ENCODE results near the gene NTSR1. TPM values are rescaled to one million over a fixed set of nuclear protein-coding genes. Genes with fewer than 3 reads are reported as not detected.

Gene NTSR1
- total RNA-seq, 1 experiment from 2014 or later = 7.8 TPM

DNA sequence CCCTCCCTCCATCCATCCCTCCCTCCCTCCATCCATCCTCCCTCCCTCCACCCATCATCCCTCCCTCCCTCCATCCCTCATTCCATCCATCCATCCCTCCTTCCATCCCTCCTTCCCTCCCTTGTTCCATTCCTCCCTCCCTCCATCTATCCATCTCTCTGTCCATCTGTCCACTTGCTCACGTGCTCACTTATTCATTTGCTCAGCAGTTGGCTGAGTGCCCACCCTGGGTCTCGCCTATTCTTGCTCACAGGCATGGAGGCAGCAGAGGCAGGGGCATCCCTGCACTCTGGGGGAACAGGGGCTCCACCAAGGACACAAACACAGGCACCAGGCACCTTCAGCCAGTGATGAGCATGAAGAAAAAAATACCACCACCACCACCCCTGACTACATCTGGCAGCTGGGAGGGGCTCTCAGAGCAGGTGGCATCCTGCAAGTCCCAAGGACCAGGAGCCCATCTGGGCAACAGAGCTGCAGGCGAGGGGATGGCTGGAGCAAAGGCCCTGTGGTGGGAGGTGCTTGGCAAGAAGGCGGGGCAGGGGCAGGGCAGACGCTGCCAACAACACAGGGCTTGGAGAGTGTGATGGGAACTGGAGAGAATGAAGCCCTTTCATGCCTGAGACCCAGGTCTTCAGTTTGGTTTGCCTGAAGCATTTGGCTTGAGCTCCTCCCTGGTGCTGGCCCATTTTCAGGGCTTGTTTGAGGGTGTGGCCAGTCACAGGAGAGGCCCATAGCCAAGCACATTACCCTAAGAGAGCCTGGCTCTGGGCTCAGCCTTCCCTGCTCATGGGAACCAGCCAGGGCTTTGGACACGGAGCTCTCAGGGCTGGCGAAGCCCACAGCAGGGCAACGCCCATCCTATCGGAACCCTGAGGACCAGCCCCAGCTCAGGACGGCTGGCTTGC is 47.4 kb downstream of the NTSR1 start:
- no TSS peak for BruUV-seq (replicated peaks)
- no peak for ATAC-seq
- POLR2A ChIA-PET (ENCODE audit: unreplicated experiment) = no interaction called here

GRCh38 chr20:62758226-62758912 is 49.7 kb downstream of the NTSR1 start:
- no peak overlapping the region for H3K27ac ChIP-seq (ENCODE audit: low read length)
- no peaks in the 10 kb centered on the region for H3K27me3 ChIP-seq (ENCODE audit: low read length)
- ChIA-PET CTCF (no interaction called here), POLR2A (ENCODE audit: unreplicated experiment) (no interaction called here)
- no peak overlapping the region for H3K4me2 ChIP-seq (ENCODE audit: low read length)
- H3K4me1 ChIP-seq (ENCODE audit: insufficient read depth, low read length) = no peaks in the 10 kb centered on the region
- no peak overlapping the region for H3K9ac ChIP-seq (ENCODE audit: low read length)
- no peaks in the 10 kb centered on the region for H3K36me3 ChIP-seq (ENCODE audit: low read depth, low read length)
- H2AFZ ChIP-seq (ENCODE audit: low read length) = no peak overlapping the region
- ATAC-seq = no peak
- no peaks in the 10 kb centered on the region for H3F3A ChIP-seq (ENCODE audit: low read length, unreplicated experiment)
- H3K79me2 ChIP-seq (ENCODE audit: low read length) = no peaks in the 10 kb centered on the region
- intact Hi-C loops (cut with micrococcal nuclease) = no loop called here
- no peaks in the 10 kb centered on the region for H3K9me3 ChIP-seq (ENCODE audit: low read length)
- BruUV-seq (replicated peaks) = no TSS peak
- no peak overlapping the region for H3K4me3 ChIP-seq (ENCODE audit: low read length)
- no peaks in the 10 kb centered on the region for H4K20me1 ChIP-seq (ENCODE audit: low read length)
- H3K9me2 ChIP-seq (replicated peaks; ENCODE audit: low read length) = no peaks in the 10 kb centered on the region
- TF ChIP-seq EZH2 (IDR thresholded peaks at IDR 0.05; ENCODE audit: low read length, unreplicated experiment) (no peak), EZH2phosphoT487 (IDR thresholded peaks at IDR 0.05; ENCODE audit: borderline replicate concordance, low read length) (no peak)
- TF ChIP-seq, protein P1, sequence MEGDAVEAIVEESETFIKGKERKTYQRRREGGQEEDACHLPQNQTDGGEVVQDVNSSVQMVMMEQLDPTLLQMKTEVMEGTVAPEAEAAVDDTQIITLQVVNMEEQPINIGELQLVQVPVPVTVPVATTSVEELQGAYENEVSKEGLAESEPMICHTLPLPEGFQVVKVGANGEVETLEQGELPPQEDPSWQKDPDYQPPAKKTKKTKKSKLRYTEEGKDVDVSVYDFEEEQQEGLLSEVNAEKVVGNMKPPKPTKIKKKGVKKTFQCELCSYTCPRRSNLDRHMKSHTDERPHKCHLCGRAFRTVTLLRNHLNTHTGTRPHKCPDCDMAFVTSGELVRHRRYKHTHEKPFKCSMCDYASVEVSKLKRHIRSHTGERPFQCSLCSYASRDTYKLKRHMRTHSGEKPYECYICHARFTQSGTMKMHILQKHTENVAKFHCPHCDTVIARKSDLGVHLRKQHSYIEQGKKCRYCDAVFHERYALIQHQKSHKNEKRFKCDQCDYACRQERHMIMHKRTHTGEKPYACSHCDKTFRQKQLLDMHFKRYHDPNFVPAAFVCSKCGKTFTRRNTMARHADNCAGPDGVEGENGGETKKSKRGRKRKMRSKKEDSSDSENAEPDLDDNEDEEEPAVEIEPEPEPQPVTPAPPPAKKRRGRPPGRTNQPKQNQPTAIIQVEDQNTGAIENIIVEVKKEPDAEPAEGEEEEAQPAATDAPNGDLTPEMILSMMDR (conservative IDR thresholded peaks at IDR 0.05; ENCODE audit: low read depth, low read length) = no peak
- no peak for DNase-seq

More for the DNA sequence above, 47.4 kb downstream of the NTSR1 start:
- Histone ChIP-seq H3K36me3 (ENCODE audit: low read depth, low read length) (no peaks in the 10 kb centered on the region), H2AFZ (ENCODE audit: low read length) (no peak overlapping the region), H3K9me3 (ENCODE audit: low read length) (no peaks in the 10 kb centered on the region), H3K27ac (ENCODE audit: low read length) (no peak overlapping the region), H3K4me1 (ENCODE audit: insufficient read depth, low read length) (no peaks in the 10 kb centered on the region), H4K20me1 (ENCODE audit: low read length) (no peaks in the 10 kb centered on the region), H3F3A (ENCODE audit: low read length, unreplicated experiment) (no peaks in the 10 kb centered on the region), H3K9me2 (replicated peaks; ENCODE audit: low read length) (no peaks in the 10 kb centered on the region), H3K4me3 (ENCODE audit: low read length) (no peak overlapping the region), H3K9ac (ENCODE audit: low read length) (no peak overlapping the region), H3K79me2 (ENCODE audit: low read length) (no peaks in the 10 kb centered on the region), H3K4me2 (ENCODE audit: low read length) (no peak overlapping the region), H3K27me3 (ENCODE audit: low read length) (no peaks in the 10 kb centered on the region)
- CTCF ChIA-PET = no interaction called here
- intact Hi-C loops (cut with micrococcal nuclease) = no loop called here
- TF ChIP-seq EZH2phosphoT487 (IDR thresholded peaks at IDR 0.05; ENCODE audit: borderline replicate concordance, low read length) = no peak
- no peak for TF ChIP-seq EZH2 (IDR thresholded peaks at IDR 0.05; ENCODE audit: low read length, unreplicated experiment)
- TF ChIP-seq, protein P1 (conservative IDR thresholded peaks at IDR 0.05; ENCODE audit: low read depth, low read length) = no peak
- DNase-seq = no peak
